Measurements from ENCODE around the gene TGFA.
A peak's percentile ranks its signal among the peaks of the same experiment; 100 is the strongest.

Gene TGFA

GRCh38 chr2:70474256-70474848 lies 79.3 kb downstream of the TGFA start:
- peaks cover 6% of the 10 kb centered on the region for H3K4me1 ChIP-seq (ENCODE audit: control insufficient read depth, insufficient read depth, low read length)
- H3K9me3 ChIP-seq (ENCODE audit: control insufficient read depth, insufficient read depth, low read depth, low read length) = no peaks in the 10 kb centered on the region
- CTCF ChIA-PET = interaction anchor here (0.6 to 1.9 kb wide), 3 partner anchors 134 to 170 kb away, joined by 3 to 6 read pairs (median 5); no protein-coding TSS in a partner anchor
- no peaks in the 10 kb centered on the region for H3K36me3 ChIP-seq (ENCODE audit: control insufficient read depth in 2 of 2, insufficient read depth in 1 of 2, low read length in 2 of 2)
- POLR2A ChIA-PET = no interaction called here
- no peak overlapping the region for H3K27ac ChIP-seq (ENCODE audit: extremely low read depth, low read depth, low read length)
- TF ChIP-seq MYNN (tag by site-specific recombination; IDR thresholded peaks at IDR 0.05; ENCODE audit: borderline replicate concordance) (no peak), PRDM6 (tag by site-specific recombination; IDR thresholded peaks at IDR 0.05) (no peak), ZBTB48 (tag by site-specific recombination; IDR thresholded peaks at IDR 0.05) (no peak), ZNF791 (tag by site-specific recombination; IDR thresholded peaks at IDR 0.05) (no peak), KLF10 (tag by site-specific recombination; IDR thresholded peaks at IDR 0.05) (no peak), ZNF701 (tag by site-specific recombination; IDR thresholded peaks at IDR 0.05) (no peak)
- H3K4me3 ChIP-seq (ENCODE audit: low read depth, low read length) = no peak overlapping the region

GRCh38 chr2:70473101-70473722 lies 80.4 kb downstream of the TGFA start:
- Histone ChIP-seq H3K9me3 (ENCODE audit: control insufficient read depth, insufficient read depth, low read depth, low read length) (no peaks in the 10 kb centered on the region), H3K27ac (ENCODE audit: extremely low read depth, low read depth, low read length) (no peak overlapping the region), H3K4me1 (ENCODE audit: control insufficient read depth, insufficient read depth, low read length) (peaks cover 6% of the 10 kb centered on the region), H3K4me3 (ENCODE audit: low read depth, low read length) (no peak overlapping the region), H3K36me3 (ENCODE audit: control insufficient read depth in 2 of 2, insufficient read depth in 1 of 2, low read length in 2 of 2) (no peaks in the 10 kb centered on the region)
- CTCF ChIA-PET = interaction anchor here (0.6 kb wide), 1 partner anchor 138 kb away, joined by 3 read pairs; no protein-coding TSS in a partner anchor
- TF ChIP-seq ZNF362 (tag by site-specific recombination; IDR thresholded peaks at IDR 0.05) (no peak), KLF8 (tag by site-specific recombination; IDR thresholded peaks at IDR 0.05) (no peak), ZNF791 (tag by site-specific recombination; IDR thresholded peaks at IDR 0.05) (no peak), ZNF488 (tag by site-specific recombination; IDR thresholded peaks at IDR 0.05) (no peak), ZNF433 (tag by site-specific recombination; IDR thresholded peaks at IDR 0.05; ENCODE audit: low read depth) (no peak)
- POLR2A ChIA-PET = no interaction called here

GRCh38 chr2:70472221-70472890 lies 81.3 kb downstream of the TGFA start:
- no peak overlapping the region for H3K27ac ChIP-seq (ENCODE audit: extremely low read depth, low read depth, low read length)
- ChIA-PET POLR2A (no interaction called here), CTCF (interaction anchor here (0.5 to 0.6 kb wide), 2 partner anchors 26 to 137 kb away, joined by 3 read pairs; no protein-coding TSS in a partner anchor)
- peaks cover 6% of the 10 kb centered on the region for H3K4me1 ChIP-seq (ENCODE audit: control insufficient read depth, insufficient read depth, low read length)
- no peaks in the 10 kb centered on the region for H3K9me3 ChIP-seq (ENCODE audit: control insufficient read depth, insufficient read depth, low read depth, low read length)
- H3K36me3 ChIP-seq (ENCODE audit: control insufficient read depth in 2 of 2, insufficient read depth in 1 of 2, low read length in 2 of 2) = no peaks in the 10 kb centered on the region
- H3K4me3 ChIP-seq (ENCODE audit: low read depth, low read length) = no peak overlapping the region
- TF ChIP-seq ZNF629 (tag by site-specific recombination; IDR thresholded peaks at IDR 0.05) (0 out of 2 replicates have a peak, but pooled peaks have one; percentile 17), ZNF341 (tag by site-specific recombination; IDR thresholded peaks at IDR 0.05; ENCODE audit: low read depth) (peak; percentile 50), KLF17 (tag by site-specific recombination; IDR thresholded peaks at IDR 0.05) (peak; percentile 44; the same call in 1 of the 2 replicates), FEZF1 (tag by site-specific recombination; IDR thresholded peaks at IDR 0.05) (peak; percentile 81), ZIC2 (tag by site-specific recombination; IDR thresholded peaks at IDR 0.05) (peak; percentile 98), ZNF433 (tag by site-specific recombination; IDR thresholded peaks at IDR 0.05; ENCODE audit: low read depth) (no peak), SP3 (tag by site-specific recombination; IDR thresholded peaks at IDR 0.05) (no peak), ZBTB8A (tag by site-specific recombination; IDR thresholded peaks at IDR 0.05) (peak; percentile 27; the same call in 1 of the 2 replicates), GLIS1 (tag by site-specific recombination; IDR thresholded peaks at IDR 0.05) (peak; percentile 50), PATZ1 (tag by site-specific recombination; IDR thresholded peaks at IDR 0.05) (0 out of 2 replicates have a peak, but pooled peaks have one; percentile 30), ZNF692 (tag by site-specific recombination; IDR thresholded peaks at IDR 0.05) (0 out of 2 replicates have a peak, but pooled peaks have one; percentile 15), ZNF211 (tag by site-specific recombination; IDR thresholded peaks at IDR 0.05; ENCODE audit: low read depth) (no peak)

All from HEK293 (cell line).